Liver (tissue), 9 donors: Measurements from ENCODE around the gene SEMA6B. TPM values are rescaled to one million over a fixed set of nuclear protein-coding genes. Genes with fewer than 3 reads are reported as not detected.
A peak's percentile ranks its signal among the peaks of the same experiment; 100 is the strongest.

Experiments
- DNase-seq: peaks from one replicate; pipeline ENCODE4 v3.0.0-alpha.2; 2017; ENCODE audit warnings: low spot score
- H3K27ac ChIP-seq, 2 donors: one replicate each; pipeline ENCODE4 v1.7.0; 2013; ENCODE audit warnings: inconsistent platforms in 2 of 2, low read length in 2 of 2, control low read depth in 1 of 2, low read depth in 1 of 2, mild to moderate bottlenecking in 1 of 2
- H3K27me3 ChIP-seq, 4 donors: one replicate each; pipeline versions ENCODE4 v1.6.1 to v1.7.0; 2013; ENCODE audit warnings: low read length in 3 of 4, inconsistent platforms in 1 of 4, mild to moderate bottlenecking in 1 of 4, moderate library complexity in 1 of 4; ENCODE audit not compliant: control insufficient read depth in 4 of 4, insufficient read depth in 4 of 4
- H3K36me3 ChIP-seq, 4 donors: one replicate each; pipeline versions ENCODE4 v1.6.1 to v1.7.0; 2013; ENCODE audit warnings: low read length in 3 of 4, mild to moderate bottlenecking in 3 of 4, low read depth in 1 of 4, moderate library complexity in 1 of 4; ENCODE audit not compliant: control insufficient read depth in 4 of 4, insufficient read depth in 3 of 4
- H3K4me1 ChIP-seq, 4 donors: one replicate each; pipeline versions ENCODE4 v1.6.1 to v1.7.0; 2013; ENCODE audit warnings: low read length in 3 of 4, mild to moderate bottlenecking in 3 of 4, moderate library complexity in 1 of 4; ENCODE audit not compliant: control insufficient read depth in 4 of 4, insufficient read depth in 4 of 4
- H3K4me3 ChIP-seq, 3 donors: one replicate each; pipeline versions ENCODE4 v1.6.1 to v1.7.0; 2013; ENCODE audit warnings: low read length in 3 of 3, control low read depth in 1 of 3, low read depth in 1 of 3, mild to moderate bottlenecking in 1 of 3
- H3K9ac ChIP-seq, 2 donors: one replicate each; pipeline ENCODE4 v1.7.0; 2013; ENCODE audit warnings: low read length in 2 of 2, mild to moderate bottlenecking in 2 of 2, moderate library complexity in 2 of 2, control low read depth in 1 of 2, low read depth in 1 of 2
- H3K9me3 ChIP-seq, 4 donors: one replicate each; pipeline versions ENCODE4 v1.6.1 to v1.7.0; 2013; ENCODE audit warnings: low read length in 3 of 4; ENCODE audit not compliant: control insufficient read depth in 4 of 4
- ATF3 ChIP-seq: IDR thresholded peaks from 2 replicates; pipeline ENCODE4 v1.6.1; 2016; ENCODE audit warnings: antibody characterized with exemption
- CTCF ChIP-seq: fragments of 150-350 bp; IDR thresholded peaks from 2 replicates; pipeline ENCODE4 v1.5.1; 2017; ENCODE audit warnings: improper control_type of control experiment, low read depth, low read length; ENCODE audit not compliant: missing input control
- EGR1 ChIP-seq, 2 donors: IDR thresholded peaks; 2 replicates each; pipeline ENCODE4 v1.6.1; 2016 to 2018; ENCODE audit warnings: antibody characterized with exemption in 2 of 2, low read depth in 2 of 2
- FOXA2 ChIP-seq: IDR thresholded peaks from 2 replicates; pipeline ENCODE4 v1.6.1; 2016; ENCODE audit warnings: antibody characterized with exemption
- GABPA ChIP-seq, 2 donors: IDR thresholded peaks in 1 of 2; conservative IDR thresholded peaks in 1 of 2; 2 replicates each; pipeline ENCODE4 v1.6.1; 2016; ENCODE audit warnings: antibody characterized with exemption in 2 of 2, mild to moderate bottlenecking in 1 of 2, moderate library complexity in 1 of 2
- HNF4A ChIP-seq, 2 donors: conservative IDR thresholded peaks; 2 replicates each; pipeline ENCODE4 v1.6.1; 2016; ENCODE audit warnings: antibody characterized with exemption in 2 of 2, mild to moderate bottlenecking in 2 of 2
- HNF4G ChIP-seq: IDR thresholded peaks from 2 replicates; pipeline ENCODE4 v1.6.1; 2016; ENCODE audit warnings: antibody characterized with exemption
- JUND ChIP-seq, 2 donors: IDR thresholded peaks; 2 replicates each; pipeline ENCODE4 v1.6.1; 2016; ENCODE audit warnings: antibody characterized with exemption in 2 of 2
- NR2F2 ChIP-seq: IDR thresholded peaks from 2 replicates; pipeline ENCODE4 v1.6.1; 2016; ENCODE audit warnings: antibody characterized with exemption
- REST ChIP-seq: IDR thresholded peaks from 2 replicates; pipeline ENCODE4 v1.6.1; 2016; ENCODE audit warnings: antibody characterized with exemption, mild to moderate bottlenecking
- RXRA ChIP-seq, 2 donors: IDR thresholded peaks; 2 replicates each; pipeline ENCODE4 v1.6.1; 2017 to 2018; ENCODE audit warnings: antibody characterized with exemption in 2 of 2, mild to moderate bottlenecking in 1 of 2
- SP1 ChIP-seq: IDR thresholded peaks from 2 replicates; pipeline ENCODE4 v1.6.1; 2018; ENCODE audit warnings: antibody characterized with exemption, mild to moderate bottlenecking
- YY1 ChIP-seq: IDR thresholded peaks from 2 replicates; pipeline ENCODE4 v1.6.1; 2016; ENCODE audit warnings: antibody characterized with exemption, mild to moderate bottlenecking
- WGBS: extraction: QIAGEN DNeasy Blood & Tissue Kit; methylation state at CpG from one replicate; pipeline ENCODE4 v1.1.7; 2013; 5-methylcytosine and 5-hydroxymethylcytosine counted together
- polyA plus RNA-seq, 2 donors: library from polyadenylated mRNA; stranded (reverse) in 1 of 2; unstranded in 1 of 2; fragments of 200-250 nt in 1 of 2; fragments of >200 nt in 1 of 2; fragmentation: Nextera tagmentation in 1 of 2; extraction: Ambion mirVana in 1 of 2; gene quantifications; one replicate each; pipeline versions ENCODE4 v1.2.1 to v1.2.3, GENCODE V29; 2013 to 2015
- total RNA-seq, 2 donors: library from RNA; depleted of rRNA; stranded (reverse); fragments of >200 nt; gene quantifications; one replicate each; pipeline ENCODE4 v1.2.3, GENCODE V29; 2014
- TF ChIP-seq, protein P1 (sequence below): IDR thresholded peaks from 2 replicates; pipeline ENCODE4 v1.6.1; 2016; ENCODE audit warnings: antibody characterized with exemption
- TF ChIP-seq, protein P2 (sequence below): IDR thresholded peaks from 2 replicates; pipeline ENCODE4 v1.6.1; 2016; ENCODE audit warnings: antibody characterized with exemption
- donor health status: healthy.
- donor health status: healthy.
- donor health status: healthy.
- donor health status: healthy.
- donor health status: healthy.

SEMA6B gene
- total and polyA plus RNA-seq, 4 donors, result 0.58 to 3.2 (median 2.9) TPM

DNA sequence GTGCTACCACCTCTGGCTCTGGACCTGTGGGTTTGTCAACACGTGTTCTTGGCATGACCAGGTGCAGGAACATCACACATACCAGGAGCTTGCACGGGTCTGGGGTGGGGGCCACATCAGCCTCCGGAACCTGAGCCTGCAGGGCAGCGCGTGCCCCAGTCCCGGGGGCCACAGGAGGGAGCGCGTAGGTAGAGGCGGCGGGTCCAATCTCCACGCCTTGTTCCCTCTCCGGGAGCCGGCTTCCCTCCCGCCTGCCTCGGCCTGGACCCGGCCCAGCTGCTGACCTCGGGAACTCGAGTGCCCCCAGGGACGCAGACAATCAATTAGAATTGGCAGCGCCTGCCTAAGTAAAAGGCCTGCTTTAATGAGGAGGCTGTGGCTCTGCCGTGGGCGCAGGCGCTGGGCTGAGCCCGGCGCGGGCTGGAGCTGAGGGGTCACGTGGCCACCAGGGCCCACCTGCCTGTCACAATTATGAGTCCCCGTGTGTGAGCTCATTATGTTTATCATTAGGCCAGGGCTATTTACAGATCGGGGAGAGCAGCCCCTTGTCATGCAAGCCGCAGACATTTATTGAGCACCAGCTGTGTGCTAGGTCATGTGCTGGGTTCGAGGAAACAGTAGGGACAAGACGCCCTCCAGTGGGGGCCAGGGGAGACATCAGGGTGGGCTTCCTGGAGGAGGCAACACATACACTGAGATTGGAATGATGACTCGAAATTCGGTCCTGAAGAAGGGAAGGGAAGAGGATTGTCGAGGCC lies 47.6 kb upstream of the SEMA6B start (continued):
- no peak for TF ChIP-seq GABPA (IDR thresholded peaks at IDR 0.05 in 1 of 2, conservative IDR thresholded peaks at IDR 0.05 in 1 of 2)
- TF ChIP-seq EGR1 (IDR thresholded peaks at IDR 0.05; ENCODE audit: low read depth in 2 of 2), result no peak
- peak; percentile 44 to 49 for TF ChIP-seq HNF4A (conservative IDR thresholded peaks at IDR 0.05)

GRCh38 chr19:4606181-4606580 lies 46.7 kb upstream of the SEMA6B start:
- WGBS, result 84% methylated on average over 5 of the region's 5 CpGs
- no peak overlapping the region for H3K4me3 ChIP-seq
- no peaks in the 10 kb centered on the region for H3K27me3 ChIP-seq

More at GRCh38 chr19:4606181-4606580, 46.7 kb upstream of the SEMA6B start:
- no peak overlapping the region for H3K27ac ChIP-seq
- no peaks in the 10 kb centered on the region for H3K9me3 ChIP-seq
- DNase-seq, result no peak
- H3K36me3 ChIP-seq, result no peaks in the 10 kb centered on the region
- TF ChIP-seq, protein P1, sequence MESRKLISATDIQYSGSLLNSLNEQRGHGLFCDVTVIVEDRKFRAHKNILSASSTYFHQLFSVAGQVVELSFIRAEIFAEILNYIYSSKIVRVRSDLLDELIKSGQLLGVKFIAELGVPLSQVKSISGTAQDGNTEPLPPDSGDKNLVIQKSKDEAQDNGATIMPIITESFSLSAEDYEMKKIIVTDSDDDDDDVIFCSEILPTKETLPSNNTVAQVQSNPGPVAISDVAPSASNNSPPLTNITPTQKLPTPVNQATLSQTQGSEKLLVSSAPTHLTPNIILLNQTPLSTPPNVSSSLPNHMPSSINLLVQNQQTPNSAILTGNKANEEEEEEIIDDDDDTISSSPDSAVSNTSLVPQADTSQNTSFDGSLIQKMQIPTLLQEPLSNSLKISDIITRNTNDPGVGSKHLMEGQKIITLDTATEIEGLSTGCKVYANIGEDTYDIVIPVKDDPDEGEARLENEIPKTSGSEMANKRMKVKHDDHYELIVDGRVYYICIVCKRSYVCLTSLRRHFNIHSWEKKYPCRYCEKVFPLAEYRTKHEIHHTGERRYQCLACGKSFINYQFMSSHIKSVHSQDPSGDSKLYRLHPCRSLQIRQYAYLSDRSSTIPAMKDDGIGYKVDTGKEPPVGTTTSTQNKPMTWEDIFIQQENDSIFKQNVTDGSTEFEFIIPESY, result no peak
- TF ChIP-seq, protein P2, sequence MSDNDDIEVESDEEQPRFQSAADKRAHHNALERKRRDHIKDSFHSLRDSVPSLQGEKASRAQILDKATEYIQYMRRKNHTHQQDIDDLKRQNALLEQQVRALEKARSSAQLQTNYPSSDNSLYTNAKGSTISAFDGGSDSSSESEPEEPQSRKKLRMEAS, result no peak
- no peak for TF ChIP-seq NR2F2
- TF ChIP-seq EGR1 (IDR thresholded peaks at IDR 0.05; ENCODE audit: low read depth in 2 of 2), result no peak
- TF ChIP-seq HNF4A (conservative IDR thresholded peaks at IDR 0.05), result no peak
- no peak for TF ChIP-seq SP1
- TF ChIP-seq REST, result no peak
- no peak for TF ChIP-seq RXRA (IDR thresholded peaks at IDR 0.05)
- no peak for TF ChIP-seq ATF3
- no peak for TF ChIP-seq HNF4G
- no peak for TF ChIP-seq YY1
- TF ChIP-seq JUND (IDR thresholded peaks at IDR 0.05), result no peak
- no peak for TF ChIP-seq CTCF
- TF ChIP-seq FOXA2, result no peak
- peaks cover 2 to 8% (median 6%) of the 10 kb centered on the region in 4 donors for H3K4me1 ChIP-seq
- no peak overlapping the region for H3K9ac ChIP-seq
